ENCODE measurements around the gene DCUN1D5. TPM values are rescaled to one million over a fixed set of nuclear protein-coding genes. Genes with fewer than 3 reads are reported as not detected.

DCUN1D5 gene
- 87.1 TPM in 2 replicates for total RNA-seq

GRCh38 chr11:103091801-103092524, at the start of gene DCUN1D5:
Gene DCUN1D5 (minus strand): TSS chr11:103092160. CDS start chr11:103091872, 288 bp downstream.
- Mint-ChIP-seq H3K4me1 (peaks cover 23% of the 10 kb centered on the region), H3K27ac (peak within 1 kb of the TSS; percentile 96), H3K4me3 (peak within 1 kb of the TSS; percentile 95), H3K36me3 (ENCODE audit: low read depth) (peaks cover 28% of the 10 kb centered on the region), H3K9me3 (peaks cover 5% of the 10 kb centered on the region), H3K27me3 (peaks cover 9% of the 10 kb centered on the region)
- intact Hi-C loops (cut with micrococcal nuclease), result loop anchor here (1.0 to 2.0 kb wide), 4 partner anchors 13 to 56 kb away; partner anchors contain the start of gene DYNC2H1
- peak; percentile 99 for DNase-seq

DNA sequence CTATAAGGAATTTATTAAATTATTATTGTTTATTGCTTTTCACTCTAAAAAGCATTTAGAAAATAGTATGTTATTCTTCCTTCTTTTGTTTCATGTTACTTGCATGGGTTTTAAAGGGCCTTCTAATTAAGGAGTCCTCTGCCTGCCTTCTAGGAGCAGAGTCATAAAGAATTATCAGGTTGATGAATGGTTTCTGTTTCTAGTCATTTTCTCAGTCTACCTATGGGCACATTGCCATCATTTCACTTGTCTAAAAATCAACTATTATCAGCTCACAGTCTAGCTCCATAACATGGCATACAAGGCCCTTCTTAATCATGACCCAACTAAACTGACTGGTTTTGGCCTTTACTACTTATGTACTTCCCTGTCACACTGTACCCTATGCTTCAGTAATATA, 33.5 kb upstream of the DCUN1D5 start:
- no peaks in the 10 kb centered on the region for H3K27me3 Mint-ChIP-seq
- no peak overlapping the region for H3K4me3 Mint-ChIP-seq
- intact Hi-C loops (cut with micrococcal nuclease), result no loop called here
- no peak for DNase-seq
- no peak overlapping the region for H3K27ac Mint-ChIP-seq
- H3K9me3 Mint-ChIP-seq, result no peaks in the 10 kb centered on the region
- H3K36me3 Mint-ChIP-seq (ENCODE audit: low read depth), result no peaks in the 10 kb centered on the region
- no peaks in the 10 kb centered on the region for H3K4me1 Mint-ChIP-seq

- peaks cover 15% of the 10 kb centered on the region for H3K27me3 Mint-ChIP-seq
- intact Hi-C loops (cut with micrococcal nuclease), result no loop called here
- no peak overlapping the region for H3K27ac Mint-ChIP-seq
- no peak for DNase-seq
- peaks cover 1% of the 10 kb centered on the region for H3K4me1 Mint-ChIP-seq
- H3K36me3 Mint-ChIP-seq (ENCODE audit: low read depth), result no peaks in the 10 kb centered on the region
- no peaks in the 10 kb centered on the region for H3K9me3 Mint-ChIP-seq
- H3K4me3 Mint-ChIP-seq, result no peak overlapping the region
Observed at GRCh38 chr11:103114836-103115235, 22.9 kb upstream of the DCUN1D5 start.

DNA sequence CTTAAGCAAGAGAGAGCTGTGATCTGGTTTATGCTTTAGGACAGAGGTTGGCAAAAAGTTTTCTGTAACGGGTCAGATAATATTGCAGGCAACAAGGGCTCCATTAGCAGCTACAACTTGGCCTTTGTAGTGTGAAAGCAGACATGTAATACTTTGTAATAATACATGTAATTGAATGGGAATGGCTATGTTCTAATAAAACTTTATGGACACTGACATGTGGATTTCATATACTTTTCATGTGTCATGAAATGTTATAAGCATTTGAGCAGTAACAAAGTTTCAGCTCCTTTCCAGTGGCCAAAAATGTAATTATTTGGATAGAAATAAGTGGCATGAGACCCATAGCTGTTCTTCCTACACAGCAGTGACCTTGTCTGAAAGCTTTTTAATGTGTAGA, 20.4 kb upstream of the DCUN1D5 start:
- Mint-ChIP-seq H3K4me3 (no peak overlapping the region), H3K27me3 (peaks cover 24% of the 10 kb centered on the region), H3K9me3 (no peaks in the 10 kb centered on the region), H3K27ac (no peak overlapping the region), H3K4me1 (peaks cover 10% of the 10 kb centered on the region), H3K36me3 (ENCODE audit: low read depth) (no peaks in the 10 kb centered on the region)
- intact Hi-C loops (cut with micrococcal nuclease), result no loop called here
- no peak for DNase-seq

DNA sequence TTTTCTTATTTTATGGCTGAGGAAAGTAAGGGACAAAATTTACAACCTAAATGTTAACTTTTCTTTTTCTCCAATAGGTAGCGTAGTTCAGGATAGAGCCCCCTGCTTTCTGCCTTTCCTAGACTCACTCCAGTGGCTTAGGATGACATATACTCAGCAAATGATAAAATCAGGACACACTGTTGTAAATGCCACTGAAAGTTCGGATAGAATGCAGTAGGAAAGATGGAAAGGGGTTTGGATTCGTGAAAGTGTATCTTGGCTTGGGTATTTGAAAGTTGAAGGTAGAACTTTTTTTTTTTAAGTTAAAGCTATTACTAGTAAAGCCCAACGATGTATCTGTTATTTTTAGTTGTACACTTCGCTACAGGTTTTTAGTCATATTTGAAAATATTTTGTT, 19.4 kb upstream of the DCUN1D5 start:
- intact Hi-C loops (cut with micrococcal nuclease), result no loop called here
- no peaks in the 10 kb centered on the region for H3K36me3 Mint-ChIP-seq (ENCODE audit: low read depth)
- no peak overlapping the region for H3K27ac Mint-ChIP-seq
- H3K9me3 Mint-ChIP-seq, result no peaks in the 10 kb centered on the region
- H3K4me3 Mint-ChIP-seq, result no peak overlapping the region
- DNase-seq, result no peak
- peaks cover 25% of the 10 kb centered on the region for H3K27me3 Mint-ChIP-seq
- H3K4me1 Mint-ChIP-seq, result peaks cover 10% of the 10 kb centered on the region

DNA sequence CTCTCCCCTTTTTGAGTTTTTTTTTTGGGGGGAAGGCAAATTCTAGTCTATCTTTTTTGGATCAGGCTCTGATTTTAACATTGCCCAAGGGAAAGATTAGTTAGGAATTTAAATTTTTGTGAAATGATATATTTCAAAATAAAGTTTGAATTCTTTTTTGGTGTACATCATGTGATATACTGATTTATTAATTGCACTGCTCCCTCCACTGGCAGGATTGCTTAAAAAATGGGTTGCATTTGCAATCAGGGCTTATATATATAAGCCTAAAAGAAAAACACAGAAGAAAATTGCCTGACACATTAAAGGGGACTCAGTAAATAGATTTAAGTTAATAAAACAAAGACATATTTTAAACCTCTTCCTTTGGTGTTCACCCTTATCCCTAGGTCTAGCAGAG, 18.4 kb upstream of the DCUN1D5 start:
- H3K27me3 Mint-ChIP-seq, result peaks cover 30% of the 10 kb centered on the region
- no peak overlapping the region for H3K4me3 Mint-ChIP-seq
- H3K27ac Mint-ChIP-seq, result no peak overlapping the region
- H3K9me3 Mint-ChIP-seq, result no peaks in the 10 kb centered on the region
- intact Hi-C loops (cut with micrococcal nuclease), result no loop called here
- no peaks in the 10 kb centered on the region for H3K36me3 Mint-ChIP-seq (ENCODE audit: low read depth)
- DNase-seq, result no peak
- peaks cover 10% of the 10 kb centered on the region for H3K4me1 Mint-ChIP-seq

DNA sequence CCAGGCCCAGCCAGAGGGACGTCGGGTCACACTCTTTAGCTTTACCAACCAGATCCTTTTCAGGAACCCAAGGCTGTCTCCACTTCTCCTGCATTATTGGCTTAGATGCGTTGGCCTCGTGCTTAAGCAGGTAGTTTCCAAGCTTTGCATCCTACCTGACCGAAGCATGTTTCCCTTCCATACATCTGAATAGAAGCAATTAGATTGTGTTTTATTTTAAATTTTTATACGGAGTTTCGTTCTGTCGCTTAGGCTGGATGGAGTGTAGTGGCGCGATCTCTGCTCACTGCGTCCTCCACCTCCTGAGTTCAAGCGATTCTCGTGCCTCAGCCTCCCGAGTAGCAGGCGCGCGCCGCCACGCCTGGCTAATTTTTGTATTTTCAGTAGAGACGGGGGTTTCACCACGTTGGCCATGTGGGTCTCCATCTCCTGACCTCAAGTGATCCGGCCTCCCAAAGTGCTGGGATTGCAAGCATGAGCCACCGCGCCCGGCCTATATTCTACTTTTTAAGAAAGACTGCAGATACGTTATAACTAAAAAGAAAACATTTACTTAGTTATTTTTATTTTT, 17.9 kb upstream of the DCUN1D5 start:
- intact Hi-C loops (cut with micrococcal nuclease), result loop anchor here (1.0 kb wide), 2 partner anchors 19 to 74 kb away; no protein-coding TSS in a partner anchor
- Mint-ChIP-seq H3K36me3 (ENCODE audit: low read depth) (no peaks in the 10 kb centered on the region), H3K27ac (peak overlapping the region; percentile 89), H3K27me3 (peaks cover 30% of the 10 kb centered on the region), H3K4me1 (peaks cover 10% of the 10 kb centered on the region), H3K9me3 (no peaks in the 10 kb centered on the region), H3K4me3 (peak overlapping the region; percentile 95)
- DNase-seq, result no peak

- intact Hi-C loops (cut with micrococcal nuclease), result loop anchor here (1.0 kb wide), 2 partner anchors 18 to 73 kb away; no protein-coding TSS in a partner anchor
- DNase-seq, result peak; percentile 97
- Mint-ChIP-seq H3K36me3 (ENCODE audit: low read depth) (no peaks in the 10 kb centered on the region), H3K9me3 (no peaks in the 10 kb centered on the region), H3K4me3 (peak within 1 kb of the TSS; percentile 95), H3K4me1 (peaks cover 10% of the 10 kb centered on the region), H3K27ac (peak within 1 kb of the TSS; percentile 89), H3K27me3 (peaks cover 35% of the 10 kb centered on the region)
Observed at GRCh38 chr11:103108933-103109817, 17.2 kb upstream of the DCUN1D5 start, which contains the start of gene DYNC2H1. Gene DYNC2H1 (plus strand): TSS chr11:103109426. CDS start chr11:103109575, 149 bp downstream.

GRCh38 chr11:103097279-103097678, 5.3 kb upstream of the DCUN1D5 start:
- DNase-seq, result no peak
- Mint-ChIP-seq H3K27ac (no peak overlapping the region), H3K36me3 (ENCODE audit: low read depth) (peaks cover 2% of the 10 kb centered on the region), H3K27me3 (peaks cover 35% of the 10 kb centered on the region), H3K4me1 (peaks cover 7% of the 10 kb centered on the region), H3K4me3 (no peak overlapping the region), H3K9me3 (peaks cover 5% of the 10 kb centered on the region)
- intact Hi-C loops (cut with micrococcal nuclease), result no loop called here

GRCh38 chr11:103091064-103091800, 728 bp downstream of the DCUN1D5 start:
- Mint-ChIP-seq H3K27me3 (peaks cover 7% of the 10 kb centered on the region), H3K36me3 (ENCODE audit: low read depth) (peaks cover 31% of the 10 kb centered on the region), H3K4me3 (peak overlapping the region; percentile 95), H3K9me3 (peaks cover 5% of the 10 kb centered on the region), H3K27ac (peak overlapping the region; percentile 96), H3K4me1 (peaks cover 25% of the 10 kb centered on the region)
- peak; percentile 84 for DNase-seq
- intact Hi-C loops (cut with micrococcal nuclease), result loop anchor here (1.0 kb wide), 1 partner anchor 18 kb away; the partner anchor contains the start of gene DYNC2H1

GRCh38 chr11:103086461-103086860, 5.5 kb downstream of the DCUN1D5 start:
- H3K36me3 Mint-ChIP-seq (ENCODE audit: low read depth), result peaks cover 42% of the 10 kb centered on the region
- peaks cover 22% of the 10 kb centered on the region for H3K4me1 Mint-ChIP-seq
- intact Hi-C loops (cut with micrococcal nuclease), result no loop called here
- DNase-seq, result no peak
- H3K4me3 Mint-ChIP-seq, result no peak overlapping the region
- no peak overlapping the region for H3K27ac Mint-ChIP-seq
- H3K9me3 Mint-ChIP-seq, result no peaks in the 10 kb centered on the region
- no peaks in the 10 kb centered on the region for H3K27me3 Mint-ChIP-seq

GRCh38 chr11:103085758-103086365, 6.1 kb downstream of the DCUN1D5 start:
- peaks cover 38% of the 10 kb centered on the region for H3K36me3 Mint-ChIP-seq (ENCODE audit: low read depth)
- no peaks in the 10 kb centered on the region for H3K9me3 Mint-ChIP-seq
- no peak for DNase-seq
- H3K4me1 Mint-ChIP-seq, result peaks cover 22% of the 10 kb centered on the region
- intact Hi-C loops (cut with micrococcal nuclease), result no loop called here
- H3K27me3 Mint-ChIP-seq, result no peaks in the 10 kb centered on the region
- H3K4me3 Mint-ChIP-seq, result no peak overlapping the region
- H3K27ac Mint-ChIP-seq, result no peak overlapping the region

DNA sequence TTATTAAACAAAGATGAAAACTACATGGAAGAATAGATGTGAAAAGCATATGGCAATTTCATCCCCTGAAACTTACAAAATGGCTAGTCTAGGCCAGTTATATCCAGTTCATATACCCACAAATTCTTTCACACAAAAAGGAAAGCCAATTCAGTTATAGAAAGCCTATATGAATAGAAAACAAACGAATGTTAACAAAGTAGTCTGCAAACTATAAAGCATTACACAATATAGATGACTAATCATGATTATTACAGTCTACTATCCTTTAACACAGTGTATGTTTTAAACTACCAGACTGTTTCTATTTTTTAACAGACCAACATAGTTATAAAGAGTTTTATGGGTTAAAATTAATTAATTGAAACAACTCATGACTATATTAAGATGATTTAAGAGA, 12.1 kb downstream of the DCUN1D5 start:
- DNase-seq, result no peak
- intact Hi-C loops (cut with micrococcal nuclease), result loop anchor here (2.0 kb wide), 1 partner anchor 13 kb away; the partner anchor contains the start of gene DCUN1D5

More for the DNA sequence above, 12.1 kb downstream of the DCUN1D5 start:
- no peak overlapping the region for H3K4me3 Mint-ChIP-seq
- no peaks in the 10 kb centered on the region for H3K9me3 Mint-ChIP-seq
- no peaks in the 10 kb centered on the region for H3K27me3 Mint-ChIP-seq
- H3K4me1 Mint-ChIP-seq, result no peaks in the 10 kb centered on the region
- no peak overlapping the region for H3K27ac Mint-ChIP-seq
- peaks cover 47% of the 10 kb centered on the region for H3K36me3 Mint-ChIP-seq (ENCODE audit: low read depth)
